Measurements from ENCODE around the gene CALU. TPM values are rescaled to one million over a fixed set of nuclear protein-coding genes. Genes with fewer than 3 reads are reported as not detected.

CALU gene
- total RNA-seq, 2 donors from 2014 or later: 204 to 255 TPM

DNA sequence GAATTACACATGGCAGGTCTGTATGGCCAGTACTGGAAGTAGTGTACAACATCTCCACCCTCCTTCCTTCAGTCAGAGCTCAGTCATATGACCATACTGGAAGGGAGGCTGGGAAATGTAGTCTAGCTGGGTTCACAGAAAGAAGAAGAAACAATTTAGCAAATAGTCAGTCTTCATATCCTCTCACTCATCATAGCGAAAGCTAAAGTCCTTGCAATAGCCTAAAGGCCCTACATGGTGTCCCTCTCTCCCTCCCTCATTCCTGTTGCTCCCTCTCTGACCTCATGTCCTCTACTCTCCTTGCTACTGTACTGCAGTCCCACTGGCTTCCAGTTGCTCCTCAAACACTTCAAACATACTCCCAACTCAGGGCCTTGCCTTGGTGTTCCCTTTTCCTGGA, 4.3 kb upstream of the CALU start:
- TF ChIP-seq, protein P1, sequence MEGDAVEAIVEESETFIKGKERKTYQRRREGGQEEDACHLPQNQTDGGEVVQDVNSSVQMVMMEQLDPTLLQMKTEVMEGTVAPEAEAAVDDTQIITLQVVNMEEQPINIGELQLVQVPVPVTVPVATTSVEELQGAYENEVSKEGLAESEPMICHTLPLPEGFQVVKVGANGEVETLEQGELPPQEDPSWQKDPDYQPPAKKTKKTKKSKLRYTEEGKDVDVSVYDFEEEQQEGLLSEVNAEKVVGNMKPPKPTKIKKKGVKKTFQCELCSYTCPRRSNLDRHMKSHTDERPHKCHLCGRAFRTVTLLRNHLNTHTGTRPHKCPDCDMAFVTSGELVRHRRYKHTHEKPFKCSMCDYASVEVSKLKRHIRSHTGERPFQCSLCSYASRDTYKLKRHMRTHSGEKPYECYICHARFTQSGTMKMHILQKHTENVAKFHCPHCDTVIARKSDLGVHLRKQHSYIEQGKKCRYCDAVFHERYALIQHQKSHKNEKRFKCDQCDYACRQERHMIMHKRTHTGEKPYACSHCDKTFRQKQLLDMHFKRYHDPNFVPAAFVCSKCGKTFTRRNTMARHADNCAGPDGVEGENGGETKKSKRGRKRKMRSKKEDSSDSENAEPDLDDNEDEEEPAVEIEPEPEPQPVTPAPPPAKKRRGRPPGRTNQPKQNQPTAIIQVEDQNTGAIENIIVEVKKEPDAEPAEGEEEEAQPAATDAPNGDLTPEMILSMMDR (IDR thresholded peaks at IDR 0.05): no peak
- DNase-seq (ENCODE audit: low spot score) (no peak), ATAC-seq (ENCODE audit: insufficient number of reproducible peaks, low FRiP score, low read depth) (no peak)
- Histone ChIP-seq H3K9me3 (no peaks in the 10 kb centered on the region), H3K36me3 (no peaks in the 10 kb centered on the region), H3K27me3 (replicated peaks; ENCODE audit: insufficient read depth) (no peaks in the 10 kb centered on the region), H3K4me3 (no peak overlapping the region), H3K27ac (no peak overlapping the region), H3K4me1 (ENCODE audit: control insufficient read depth in 1 of 2, low read depth in 2 of 2) (peaks cover 3 to 7% of the 10 kb centered on the region in 2 donors)

DNA sequence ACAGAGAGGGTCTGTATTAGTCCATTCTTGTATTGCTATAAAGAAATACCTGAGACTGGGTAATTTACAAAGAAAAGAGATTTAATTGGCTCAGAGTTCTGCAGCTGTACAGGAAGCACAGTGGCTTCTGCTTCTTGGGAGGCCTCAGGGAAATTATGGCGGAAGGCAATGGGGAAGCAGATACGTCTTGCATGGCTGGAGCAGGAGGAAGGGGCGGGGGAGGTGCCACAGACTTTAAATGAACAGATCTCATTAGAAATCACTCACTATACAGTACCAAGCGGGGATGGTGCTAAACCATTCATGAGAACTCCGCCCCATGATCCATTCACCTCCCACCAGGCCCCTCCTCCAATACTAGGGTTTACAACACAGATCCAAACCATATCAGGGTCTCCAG, 3.7 kb upstream of the CALU start:
- H3K4me1 ChIP-seq (ENCODE audit: control insufficient read depth in 1 of 2, low read depth in 2 of 2): peaks cover 5 to 12% of the 10 kb centered on the region in 2 donors
- H3K9me3 ChIP-seq: no peaks in the 10 kb centered on the region
- ATAC-seq (ENCODE audit: insufficient number of reproducible peaks, low FRiP score, low read depth) (no peak), DNase-seq (ENCODE audit: low spot score) (no peak)
- H3K36me3 ChIP-seq: no peaks in the 10 kb centered on the region
- H3K4me3 ChIP-seq: no peak overlapping the region
- no peak overlapping the region for H3K27ac ChIP-seq
- H3K27me3 ChIP-seq (replicated peaks; ENCODE audit: insufficient read depth): no peaks in the 10 kb centered on the region
- TF ChIP-seq, protein P1 (IDR thresholded peaks at IDR 0.05): no peak

DNA sequence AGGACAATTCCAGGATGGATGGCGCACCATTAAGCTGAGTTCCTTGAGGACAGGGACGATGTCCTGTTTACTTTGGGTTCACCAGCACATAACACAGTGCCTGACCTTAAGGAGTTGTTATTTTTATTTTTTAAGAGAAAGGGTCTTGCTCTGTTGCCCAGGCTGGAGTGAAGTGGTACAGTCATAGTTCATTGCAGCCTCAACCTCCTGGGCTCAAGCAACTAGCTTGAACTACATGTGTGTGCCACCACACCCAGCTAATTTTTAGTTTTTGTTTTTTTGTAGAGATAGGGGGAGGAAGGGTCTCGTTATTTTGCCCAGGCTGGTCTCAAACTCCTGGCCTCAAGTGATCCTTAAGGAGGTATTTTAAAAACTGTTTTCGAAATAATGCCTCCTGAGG, 1.7 kb upstream of the CALU start:
- Histone ChIP-seq H3K27ac (no peak overlapping the region), H3K27me3 (replicated peaks; ENCODE audit: insufficient read depth) (no peaks in the 10 kb centered on the region), H3K9me3 (no peaks in the 10 kb centered on the region), H3K36me3 (no peaks in the 10 kb centered on the region), H3K4me1 (ENCODE audit: control insufficient read depth in 1 of 2, low read depth in 2 of 2) (peaks cover 22 to 32% of the 10 kb centered on the region in 2 donors), H3K4me3 (no peak overlapping the region)
- TF ChIP-seq, protein P1 (IDR thresholded peaks at IDR 0.05): no peak
- ATAC-seq (ENCODE audit: insufficient number of reproducible peaks, low FRiP score, low read depth) (no peak), DNase-seq (ENCODE audit: low spot score) (no peak)

DNA sequence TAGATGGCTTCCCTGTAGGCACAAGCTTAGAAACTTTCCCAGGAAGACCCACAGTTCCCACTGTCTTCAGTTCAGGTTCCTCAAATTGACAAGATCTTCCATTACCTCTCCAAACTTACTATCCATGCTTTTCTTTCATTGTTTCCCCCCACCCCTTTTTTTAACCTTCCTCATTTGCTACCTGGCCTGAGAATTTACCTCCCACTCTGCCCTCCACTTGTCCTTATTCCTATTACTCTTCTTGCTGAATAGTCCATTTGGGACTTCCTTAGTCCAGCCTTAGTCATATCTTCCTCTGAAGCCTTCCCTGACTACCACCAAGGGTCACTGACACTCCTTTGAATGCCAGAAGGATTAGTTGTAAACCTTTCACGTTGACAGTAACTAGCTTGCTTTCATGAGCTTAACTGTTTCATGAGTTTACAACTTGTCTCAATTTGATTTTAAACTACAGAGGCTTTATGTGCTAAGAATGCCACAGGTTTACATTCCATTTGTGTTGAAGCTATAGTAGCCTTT, 1.2 kb upstream of the CALU start:
- Histone ChIP-seq H3K27me3 (replicated peaks; ENCODE audit: insufficient read depth) (no peaks in the 10 kb centered on the region), H3K9me3 (no peaks in the 10 kb centered on the region), H3K4me1 (ENCODE audit: control insufficient read depth in 1 of 2, low read depth in 2 of 2) (peaks cover 25 to 34% of the 10 kb centered on the region in 2 donors), H3K36me3 (no peaks in the 10 kb centered on the region), H3K27ac (peak overlapping the region; percentile 94 to 98), H3K4me3 (no peak overlapping the region)
- TF ChIP-seq, protein P1 (IDR thresholded peaks at IDR 0.05): no peak
- ATAC-seq (ENCODE audit: insufficient number of reproducible peaks, low FRiP score, low read depth): no peak
- no peak for DNase-seq (ENCODE audit: low spot score)

DNA sequence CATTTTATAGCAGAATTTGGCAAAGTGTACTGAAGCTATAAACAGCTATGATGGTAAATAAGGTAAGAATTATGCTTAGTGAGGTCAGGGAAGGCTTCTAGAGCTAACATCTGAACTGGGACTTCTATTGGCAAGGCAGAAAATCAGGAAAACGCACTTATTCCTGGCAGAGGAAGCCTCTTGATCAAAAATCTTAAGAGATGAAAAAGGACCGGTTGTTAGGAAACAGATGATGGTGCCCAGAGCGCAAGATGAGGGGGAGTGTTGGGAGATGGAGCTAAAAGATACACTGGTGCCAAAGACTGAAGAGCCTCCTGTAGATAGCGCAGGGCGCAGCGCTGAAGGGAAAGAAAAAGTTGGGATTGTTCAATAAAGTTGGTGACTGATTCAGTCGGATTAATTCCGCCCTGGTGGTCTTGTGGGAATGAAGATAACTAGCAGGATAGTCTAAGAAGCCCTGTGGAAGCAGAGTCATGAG, 550 bp upstream of the CALU start:
- peaks cover 27 to 38% of the 10 kb centered on the region in 2 donors for H3K4me1 ChIP-seq (ENCODE audit: control insufficient read depth in 1 of 2, low read depth in 2 of 2)
- TF ChIP-seq, protein P1 (IDR thresholded peaks at IDR 0.05): no peak
- no peaks in the 10 kb centered on the region for H3K27me3 ChIP-seq (replicated peaks; ENCODE audit: insufficient read depth)
- peak overlapping the region; percentile 94 to 98 for H3K27ac ChIP-seq
- no peaks in the 10 kb centered on the region for H3K9me3 ChIP-seq
- peak; percentile 29 for ATAC-seq (ENCODE audit: insufficient number of reproducible peaks, low FRiP score, low read depth)
- H3K4me3 ChIP-seq: peak overlapping the region; percentile 98
- DNase-seq (ENCODE audit: low spot score): peak; percentile 10
- H3K36me3 ChIP-seq: no peaks in the 10 kb centered on the region

All from thoracic aorta (tissue), 2 donors.